GM19324 (cell line): ENCODE measurements around the gene PBOV1.
"Not testable (repeated sequence)": the region's sequence is repeated elsewhere in the genome, so short reads cannot be mapped to it uniquely, and the experiment has no call there.

Source experiments
- ATAC-seq: cut with Tn5 transposase; IDR thresholded peaks from one replicate; pipeline ENCODE4 v1.9.1; 2021; ENCODE audit warnings: mild to moderate bottlenecking, moderate library complexity; ENCODE audit not compliant: unreplicated experiment, low FRiP score

The PBOV1 gene

GRCh38 chr6:138239774-138240173, 21.5 kb upstream of the PBOV1 start:
- ATAC-seq = no peak

GRCh38 chr6:138238368-138238767, 20.1 kb upstream of the PBOV1 start:
- no peak for ATAC-seq

GRCh38 chr6:138237463-138237862, 19.2 kb upstream of the PBOV1 start:
- ATAC-seq = no peak

GRCh38 chr6:138235693-138236092, 17.4 kb upstream of the PBOV1 start:
- ATAC-seq = no peak

- no peak for ATAC-seq
These were observed 16.9 kb upstream of the PBOV1 start for GRCh38 chr6:138235205-138235604.

- ATAC-seq = no peak
These were observed 16.1 kb upstream of the PBOV1 start for GRCh38 chr6:138234363-138234762.

- no peak for ATAC-seq
These were observed 13.1 kb upstream of the PBOV1 start for GRCh38 chr6:138231381-138231886.

GRCh38 chr6:138230759-138231380, 12.6 kb upstream of the PBOV1 start:
- ATAC-seq = no peak

- no peak for ATAC-seq
These were observed 11.9 kb upstream of the PBOV1 start for GRCh38 chr6:138230221-138230620.

GRCh38 chr6:138229663-138230179, 11.4 kb upstream of the PBOV1 start:
- no peak for ATAC-seq

- no peak for ATAC-seq
These were observed 10.8 kb upstream of the PBOV1 start for GRCh38 chr6:138229072-138229471.

GRCh38 chr6:138227316-138227781, 9.1 kb upstream of the PBOV1 start:
- no peak for ATAC-seq

- ATAC-seq = no peak
These were observed 8.5 kb upstream of the PBOV1 start for GRCh38 chr6:138226700-138227315.

GRCh38 chr6:138225953-138226352, 7.7 kb upstream of the PBOV1 start:
- no peak for ATAC-seq

GRCh38 chr6:138222901-138223546, 4.7 kb upstream of the PBOV1 start:
- ATAC-seq = no peak

GRCh38 chr6:138219901-138220300, 1.6 kb upstream of the PBOV1 start:
- no peak for ATAC-seq

GRCh38 chr6:138219398-138219797, 1.1 kb upstream of the PBOV1 start:
- ATAC-seq = no peak

GRCh38 chr6:138215093-138215782, 3.1 kb downstream of the PBOV1 start:
- ATAC-seq = no peak

GRCh38 chr6:138212530-138212929, 5.8 kb downstream of the PBOV1 start:
- ATAC-seq = not testable (repeated sequence)

GRCh38 chr6:138211601-138212000, 6.7 kb downstream of the PBOV1 start:
- ATAC-seq = no peak

GRCh38 chr6:138211048-138211581, 7.2 kb downstream of the PBOV1 start:
- no peak for ATAC-seq
